Endothelial cell of hepatic sinusoid (primary cell): ENCODE data around the gene ME1.
"Not testable (repeated sequence)": the region's sequence is repeated elsewhere in the genome, so short reads cannot be mapped to it uniquely, and the experiment has no call there.

Source experiments
- in situ Hi-C: cut with HindIII; loops from 2 replicates; pipeline ENCODE4 v1.10.0; 2017; ENCODE audit warnings: low sequenced_read_pairs

The ME1 gene

GRCh38 chr6:83359638-83360037, 71.2 kb downstream of the ME1 start:
- in situ Hi-C loops: no loop called here

DNA sequence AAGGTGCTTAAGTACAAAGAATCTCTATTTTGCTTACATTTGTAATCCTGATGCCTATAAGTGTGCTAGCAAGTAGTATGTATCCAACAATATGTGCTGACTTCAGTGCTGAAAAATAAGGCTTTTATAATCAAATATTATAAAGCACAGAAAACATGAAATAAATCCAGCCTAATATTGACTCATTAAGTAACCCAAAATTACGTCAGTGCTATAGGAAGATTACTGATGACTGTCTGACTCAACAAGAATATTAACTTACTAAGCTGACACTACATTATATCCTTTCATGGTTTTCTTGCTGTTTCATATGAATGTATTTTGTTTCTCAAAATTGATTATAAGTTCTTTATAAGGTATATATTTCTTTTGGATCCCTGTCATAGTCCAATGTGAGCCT, 76.1 kb downstream of the ME1 start:
- in situ Hi-C loops: no loop called here

- in situ Hi-C loops: no loop called here
Observed at GRCh38 chr6:83352424-83353061, 78.3 kb downstream of the ME1 start.

- in situ Hi-C loops: no loop called here
Observed at GRCh38 chr6:83343121-83343520, 87.7 kb downstream of the ME1 start.

DNA sequence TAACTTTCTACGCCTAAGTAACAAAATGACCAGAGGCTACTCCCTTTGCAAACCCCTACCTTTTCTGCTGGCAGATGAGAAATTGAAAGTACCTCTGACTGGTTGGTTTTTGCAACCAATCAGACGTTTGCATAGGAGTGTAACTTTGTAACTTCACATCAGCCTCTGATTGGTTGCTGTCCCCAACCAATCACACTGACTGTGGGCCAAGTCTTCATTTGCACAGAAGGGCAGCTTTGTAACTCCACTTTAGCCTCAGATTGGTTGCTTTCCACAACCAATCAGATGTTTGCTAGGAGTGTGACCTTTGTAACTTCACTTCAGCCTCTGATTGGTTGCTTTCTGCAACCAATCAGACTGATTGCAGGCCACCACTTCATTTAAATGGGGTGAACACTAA, 89.1 kb downstream of the ME1 start:
- in situ Hi-C loops: no loop called here

- in situ Hi-C loops: not testable (repeated sequence)
Observed at GRCh38 chr6:83333916-83334315, 96.9 kb downstream of the ME1 start.

- in situ Hi-C loops: no loop called here
Observed at GRCh38 chr6:83333500-83333899, 97.4 kb downstream of the ME1 start.

DNA sequence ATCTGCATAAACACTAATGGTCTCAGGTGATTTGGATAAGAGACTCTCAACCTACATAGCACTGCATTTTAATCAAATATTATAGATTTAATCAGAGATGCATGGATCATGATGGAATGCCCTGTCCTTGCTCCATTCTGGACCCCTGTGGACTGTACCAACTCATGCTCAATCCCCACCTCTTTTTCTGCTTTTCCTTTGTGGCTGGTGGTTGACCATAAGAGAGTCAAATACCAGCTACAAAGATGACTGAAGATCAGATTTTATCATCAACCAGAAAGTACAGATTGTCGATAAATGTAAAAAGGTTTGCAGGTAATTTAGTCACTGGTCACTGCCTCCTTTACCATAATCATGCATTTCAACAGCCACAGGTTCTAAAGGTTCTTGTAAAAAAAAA, 116.2 kb downstream of the ME1 start:
- in situ Hi-C loops: no loop called here

DNA sequence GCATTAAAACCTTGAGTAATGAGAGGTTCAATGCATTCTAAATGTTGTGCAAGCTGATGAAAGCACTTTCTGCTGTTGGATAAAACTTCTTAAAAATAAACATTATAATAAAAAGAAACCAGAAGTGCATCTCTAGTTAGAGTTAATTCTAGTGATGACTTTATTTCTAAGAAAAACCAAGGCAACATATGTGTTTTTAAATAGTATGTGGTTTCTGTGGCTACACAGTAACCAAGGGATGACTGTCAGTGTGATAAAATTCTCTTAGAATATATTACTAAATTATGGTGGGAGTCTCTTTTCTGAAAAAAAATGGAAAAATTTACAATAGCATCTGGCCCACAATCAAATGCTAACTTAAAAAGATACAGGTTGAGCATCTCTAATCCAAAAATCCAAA, 117.0 kb downstream of the ME1 start:
- in situ Hi-C loops: no loop called here

DNA sequence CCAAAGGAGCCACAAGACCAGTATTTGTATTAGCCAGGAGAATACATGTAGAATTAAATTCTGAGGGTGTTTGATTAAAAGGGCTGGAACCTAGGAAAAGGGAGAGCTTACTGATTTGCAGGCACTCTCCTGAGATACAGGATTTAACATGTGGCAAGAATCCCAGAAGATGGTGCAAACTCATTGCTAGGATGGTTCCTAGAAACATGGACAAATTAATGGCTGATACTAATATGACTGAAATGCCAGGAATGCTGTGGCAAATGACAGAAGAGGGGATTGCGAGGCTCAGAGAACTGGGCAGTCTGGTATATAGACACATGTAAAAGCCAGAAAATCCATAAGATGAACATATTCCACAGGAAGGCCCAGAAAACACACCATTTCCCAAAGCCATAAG, 119.6 kb downstream of the ME1 start:
- in situ Hi-C loops: no loop called here

- in situ Hi-C loops: no loop called here
Observed at GRCh38 chr6:83310046-83310445, 120.8 kb downstream of the ME1 start.

DNA sequence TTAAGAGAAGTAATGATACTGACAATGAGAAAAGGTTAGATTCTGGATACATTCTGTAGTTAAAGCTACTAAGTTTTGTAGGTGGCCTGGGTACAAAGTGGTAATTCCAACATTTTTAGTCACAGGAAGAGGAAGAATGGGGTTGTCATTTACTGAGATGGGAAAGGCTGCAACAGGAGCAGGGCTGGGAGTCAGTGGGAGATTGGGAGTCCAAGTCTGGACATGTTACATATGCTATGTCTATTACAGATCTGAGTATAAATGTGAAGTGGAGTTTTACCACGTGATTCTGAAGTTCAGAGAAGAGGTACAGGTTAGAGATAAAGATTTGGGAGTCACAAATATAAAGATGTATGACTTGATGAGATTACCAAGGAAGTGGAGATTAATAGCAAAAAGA, 121.5 kb downstream of the ME1 start:
- in situ Hi-C loops: no loop called here

GRCh38 chr6:83308833-83309232, 122.0 kb downstream of the ME1 start:
- in situ Hi-C loops: no loop called here

DNA sequence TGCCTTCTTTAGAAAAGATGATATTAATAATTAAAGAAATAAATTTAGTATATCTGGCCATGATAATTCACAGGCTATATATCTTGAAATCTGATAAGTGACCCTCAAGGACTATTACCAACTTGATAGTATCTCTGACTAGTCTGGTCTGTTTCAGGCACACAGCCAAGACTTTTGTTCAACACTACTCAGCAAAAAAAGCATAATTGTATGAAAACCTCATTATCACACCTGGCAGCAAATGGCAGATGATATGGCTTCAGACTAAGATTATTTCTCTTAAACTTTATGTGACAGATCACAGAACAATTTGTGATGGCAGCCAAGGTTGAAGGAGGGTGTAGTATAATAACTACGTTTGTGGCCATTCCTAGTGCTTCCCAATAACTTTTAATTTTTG, 123.0 kb downstream of the ME1 start:
- in situ Hi-C loops: no loop called here

DNA sequence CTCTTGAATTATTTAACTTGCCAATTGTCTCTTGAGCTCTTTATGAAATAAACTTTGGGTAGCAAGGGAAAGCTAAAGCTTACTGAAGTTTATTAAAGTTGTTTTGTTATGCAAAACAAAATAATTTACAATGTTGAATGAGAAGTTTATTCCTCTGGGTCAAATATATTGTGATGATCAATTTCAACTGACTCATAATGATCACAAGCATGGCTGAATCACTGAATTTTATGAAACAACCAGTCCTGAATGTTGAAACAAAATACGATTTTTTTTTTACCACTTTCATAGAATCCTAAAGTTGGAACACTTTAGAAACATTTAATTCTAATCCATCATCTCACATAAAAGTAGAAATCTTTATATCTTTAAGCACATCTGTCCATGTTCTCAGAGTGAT, 127.4 kb downstream of the ME1 start:
- in situ Hi-C loops: no loop called here

DNA sequence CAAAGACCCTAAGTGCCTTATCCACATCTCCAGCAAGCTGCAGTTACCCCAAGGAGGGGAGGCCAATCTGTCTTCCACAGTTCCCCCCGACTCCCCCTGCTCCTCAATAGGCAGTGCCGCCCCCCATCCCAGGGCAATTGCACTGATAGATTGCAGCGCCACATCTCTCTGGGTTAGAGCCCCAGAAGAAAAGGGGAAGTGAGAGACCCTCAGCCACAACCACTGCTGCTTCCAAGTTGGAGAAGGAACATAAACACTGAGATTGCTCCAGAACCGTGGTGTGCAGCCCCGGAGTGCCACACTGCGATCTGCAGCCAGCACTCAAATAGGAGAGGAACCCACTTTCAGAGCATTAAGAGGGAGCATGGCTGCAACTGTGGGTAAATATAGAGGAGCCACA, 136.2 kb downstream of the ME1 start:
- in situ Hi-C loops: no loop called here

- in situ Hi-C loops: no loop called here
Observed at GRCh38 chr6:83292900-83293843, 137.7 kb downstream of the ME1 start.

DNA sequence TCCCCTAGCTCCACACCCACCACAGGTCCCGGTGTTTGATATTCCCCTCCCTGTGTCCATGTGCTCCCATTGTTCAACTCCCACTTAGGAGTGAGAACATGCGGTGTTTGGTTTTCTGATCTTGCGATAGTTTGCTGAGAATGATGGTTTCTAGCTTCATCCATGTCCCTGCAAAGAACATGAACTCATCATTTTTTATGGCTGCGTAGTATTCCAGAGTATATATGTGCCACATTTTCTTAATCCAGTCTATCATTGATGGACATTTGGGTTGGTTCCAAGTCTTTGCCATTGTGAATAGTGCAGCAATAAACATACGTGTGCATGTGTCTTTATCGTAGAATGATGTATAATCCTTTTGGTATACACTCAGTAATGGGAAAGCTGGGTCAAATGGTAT, 143.6 kb downstream of the ME1 start:
- in situ Hi-C loops: not testable (repeated sequence)

DNA sequence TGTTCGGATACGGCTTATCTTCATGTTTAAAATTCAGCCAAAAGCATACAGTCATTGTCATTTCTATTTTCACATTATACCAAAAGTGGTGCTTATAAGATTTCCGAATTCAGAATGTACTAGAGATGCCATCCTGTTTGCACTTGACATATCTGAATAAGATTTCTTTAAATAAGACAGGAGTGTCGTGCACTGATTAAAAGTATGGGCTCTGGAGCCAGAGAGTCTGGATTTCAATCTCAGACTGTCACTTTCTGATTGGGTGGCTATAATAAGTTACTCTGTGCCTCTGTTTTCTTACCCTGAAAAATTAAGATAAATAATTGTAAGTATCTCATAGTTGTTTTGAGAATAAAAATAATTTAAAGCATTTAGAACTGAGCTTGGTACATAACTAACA, 144.9 kb downstream of the ME1 start:
- in situ Hi-C loops: no loop called here

- in situ Hi-C loops: no loop called here
Observed at GRCh38 chr6:83273596-83273995, 157.3 kb downstream of the ME1 start.

GRCh38 chr6:83270971-83271719, 159.7 kb downstream of the ME1 start:
- in situ Hi-C loops: no loop called here

DNA sequence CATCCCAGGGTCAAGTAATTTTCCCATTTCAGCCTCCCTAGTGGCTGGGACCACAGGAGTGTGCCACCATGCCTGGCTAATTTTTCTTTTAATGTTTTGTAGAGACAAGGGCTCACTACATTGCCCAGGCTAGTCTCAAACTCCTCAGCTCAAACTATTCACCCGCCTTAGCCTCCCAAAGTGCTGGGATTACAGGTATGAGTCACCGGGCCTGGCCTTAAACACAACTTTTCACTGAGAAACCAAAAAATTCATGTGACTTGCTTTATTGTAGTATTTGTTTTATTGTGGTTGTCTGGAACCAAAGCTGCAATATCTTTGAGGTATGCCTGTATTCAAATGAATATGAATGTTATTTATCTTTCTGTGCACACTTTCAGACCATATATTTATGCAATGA, 165.5 kb downstream of the ME1 start:
- in situ Hi-C loops: no loop called here
